ENCODE results near the gene DCBLD1.
"Not testable (repeated sequence)": the region's sequence is repeated elsewhere in the genome, so short reads cannot be mapped to it uniquely, and the experiment has no call there.

The DCBLD1 gene

GRCh38 chr6:117503211-117503610 is 20.7 kb downstream of the DCBLD1 start:
- Mint-ChIP-seq H3K4me3 (no peak overlapping the region), H3K36me3 (no peaks in the 10 kb centered on the region), H3K4me1 (no peaks in the 10 kb centered on the region), H3K27ac (no peak overlapping the region), H3K9me3 (no peaks in the 10 kb centered on the region), H3K27me3 (no peaks in the 10 kb centered on the region)

- Mint-ChIP-seq H3K4me3 (no peak overlapping the region), H3K36me3 (no peaks in the 10 kb centered on the region), H3K9me3 (no peaks in the 10 kb centered on the region), H3K27me3 (no peaks in the 10 kb centered on the region), H3K27ac (no peak overlapping the region), H3K4me1 (no peaks in the 10 kb centered on the region)
These were observed 22.1 kb downstream of the DCBLD1 start for GRCh38 chr6:117504478-117505144.

GRCh38 chr6:117505311-117505710 is 22.8 kb downstream of the DCBLD1 start:
- H3K36me3 Mint-ChIP-seq: no peaks in the 10 kb centered on the region
- H3K9me3 Mint-ChIP-seq: no peaks in the 10 kb centered on the region
- H3K4me3 Mint-ChIP-seq: no peak overlapping the region
- no peaks in the 10 kb centered on the region for H3K27me3 Mint-ChIP-seq
- H3K4me1 Mint-ChIP-seq: no peaks in the 10 kb centered on the region
- H3K27ac Mint-ChIP-seq: no peak overlapping the region

GRCh38 chr6:117506180-117506835 is 23.8 kb downstream of the DCBLD1 start:
- Mint-ChIP-seq H3K36me3 (no peaks in the 10 kb centered on the region), H3K4me1 (no peaks in the 10 kb centered on the region), H3K27ac (no peak overlapping the region), H3K9me3 (no peaks in the 10 kb centered on the region), H3K4me3 (no peak overlapping the region), H3K27me3 (no peaks in the 10 kb centered on the region)

- Mint-ChIP-seq H3K36me3 (no peaks in the 10 kb centered on the region), H3K4me1 (no peaks in the 10 kb centered on the region), H3K27me3 (no peaks in the 10 kb centered on the region), H3K4me3 (no peak overlapping the region), H3K27ac (no peak overlapping the region), H3K9me3 (no peaks in the 10 kb centered on the region)
These were observed 24.4 kb downstream of the DCBLD1 start for GRCh38 chr6:117506907-117507306.

GRCh38 chr6:117508450-117508971 is 26.0 kb downstream of the DCBLD1 start:
- H3K9me3 Mint-ChIP-seq: no peaks in the 10 kb centered on the region
- H3K36me3 Mint-ChIP-seq: no peaks in the 10 kb centered on the region
- H3K4me3 Mint-ChIP-seq: no peak overlapping the region
- H3K4me1 Mint-ChIP-seq: no peaks in the 10 kb centered on the region
- no peak overlapping the region for H3K27ac Mint-ChIP-seq
- H3K27me3 Mint-ChIP-seq: no peaks in the 10 kb centered on the region

GRCh38 chr6:117509021-117509420 is 26.5 kb downstream of the DCBLD1 start:
- H3K4me1 Mint-ChIP-seq: no peaks in the 10 kb centered on the region
- H3K4me3 Mint-ChIP-seq: no peak overlapping the region
- H3K27me3 Mint-ChIP-seq: peaks cover 1% of the 10 kb centered on the region
- H3K27ac Mint-ChIP-seq: no peak overlapping the region
- no peaks in the 10 kb centered on the region for H3K9me3 Mint-ChIP-seq
- H3K36me3 Mint-ChIP-seq: no peaks in the 10 kb centered on the region

GRCh38 chr6:117512056-117512828 is 29.8 kb downstream of the DCBLD1 start:
- no peak overlapping the region for H3K27ac Mint-ChIP-seq
- H3K9me3 Mint-ChIP-seq: no peaks in the 10 kb centered on the region
- H3K4me1 Mint-ChIP-seq: no peaks in the 10 kb centered on the region
- H3K4me3 Mint-ChIP-seq: no peak overlapping the region
- peaks cover 8% of the 10 kb centered on the region for H3K27me3 Mint-ChIP-seq
- H3K36me3 Mint-ChIP-seq: no peaks in the 10 kb centered on the region

- no peaks in the 10 kb centered on the region for H3K4me1 Mint-ChIP-seq
- no peaks in the 10 kb centered on the region for H3K9me3 Mint-ChIP-seq
- no peak overlapping the region for H3K4me3 Mint-ChIP-seq
- no peaks in the 10 kb centered on the region for H3K36me3 Mint-ChIP-seq
- no peak overlapping the region for H3K27ac Mint-ChIP-seq
- peaks cover 8% of the 10 kb centered on the region for H3K27me3 Mint-ChIP-seq
These were observed 30.6 kb downstream of the DCBLD1 start for GRCh38 chr6:117512987-117513573.

GRCh38 chr6:117513778-117514365 is 31.4 kb downstream of the DCBLD1 start:
- no peaks in the 10 kb centered on the region for H3K4me1 Mint-ChIP-seq
- no peak overlapping the region for H3K4me3 Mint-ChIP-seq
- no peak overlapping the region for H3K27ac Mint-ChIP-seq
- peaks cover 8% of the 10 kb centered on the region for H3K27me3 Mint-ChIP-seq
- no peaks in the 10 kb centered on the region for H3K36me3 Mint-ChIP-seq
- no peaks in the 10 kb centered on the region for H3K9me3 Mint-ChIP-seq

GRCh38 chr6:117514655-117515054 is 32.2 kb downstream of the DCBLD1 start:
- no peak overlapping the region for H3K27ac Mint-ChIP-seq

GRCh38 chr6:117515326-117515725 is 32.9 kb downstream of the DCBLD1 start:
- H3K4me3 Mint-ChIP-seq: no peak overlapping the region
- no peaks in the 10 kb centered on the region for H3K4me1 Mint-ChIP-seq
- no peak overlapping the region for H3K27ac Mint-ChIP-seq
- H3K27me3 Mint-ChIP-seq: peaks cover 8% of the 10 kb centered on the region
- no peaks in the 10 kb centered on the region for H3K36me3 Mint-ChIP-seq
- H3K9me3 Mint-ChIP-seq: no peaks in the 10 kb centered on the region

More at GRCh38 chr6:117514655-117515054, 32.2 kb downstream of the DCBLD1 start:
- Mint-ChIP-seq H3K4me3 (no peak overlapping the region), H3K4me1 (no peaks in the 10 kb centered on the region), H3K9me3 (no peaks in the 10 kb centered on the region), H3K36me3 (no peaks in the 10 kb centered on the region), H3K27me3 (peaks cover 8% of the 10 kb centered on the region)

- H3K27ac Mint-ChIP-seq, H3K9me3 Mint-ChIP-seq, H3K4me1 Mint-ChIP-seq, H3K36me3 Mint-ChIP-seq, H3K4me3 Mint-ChIP-seq: not testable (repeated sequence)
- peaks cover 10% of the 10 kb centered on the region for H3K27me3 Mint-ChIP-seq
These were observed 35.5 kb downstream of the DCBLD1 start for GRCh38 chr6:117517995-117518394.

- H3K27me3 Mint-ChIP-seq: peaks cover 10% of the 10 kb centered on the region
- H3K27ac Mint-ChIP-seq: no peak overlapping the region
These were observed 36.4 kb downstream of the DCBLD1 start for GRCh38 chr6:117518870-117519269.

GRCh38 chr6:117520603-117521395 is 38.3 kb downstream of the DCBLD1 start:
- no peaks in the 10 kb centered on the region for H3K4me1 Mint-ChIP-seq
- no peaks in the 10 kb centered on the region for H3K36me3 Mint-ChIP-seq
- peaks cover 5% of the 10 kb centered on the region for H3K27me3 Mint-ChIP-seq
- H3K27ac Mint-ChIP-seq: no peak overlapping the region
- no peak overlapping the region for H3K4me3 Mint-ChIP-seq
- H3K9me3 Mint-ChIP-seq: no peaks in the 10 kb centered on the region

More at GRCh38 chr6:117518870-117519269, 36.4 kb downstream of the DCBLD1 start:
- Mint-ChIP-seq H3K36me3 (no peaks in the 10 kb centered on the region), H3K4me1 (no peaks in the 10 kb centered on the region), H3K9me3 (no peaks in the 10 kb centered on the region), H3K4me3 (no peak overlapping the region)
